Neural cell (in vitro differentiated cells): Measurements from ENCODE around the gene UBE4A. TPM values are rescaled to one million over a fixed set of nuclear protein-coding genes. Genes with fewer than 3 reads are reported as not detected.

ENCODE experiments used
- H2AFZ ChIP-seq: fragments of 200-600, 300-800 bp; sonication (generic), shearing (Covaris generic); 2 replicates; pipeline ENCODE4 v1.6.0; 2014; ENCODE audit warnings: low read depth, mild to moderate bottlenecking, antibody characterized with exemption, low read length, moderate library complexity
- H3F3A ChIP-seq: fragments of 200-600 bp; shearing (Covaris generic); 2 replicates; pipeline ENCODE4 v1.6.1; 2016; ENCODE audit warnings: mild to moderate bottlenecking, moderate library complexity, mixed read lengths, antibody characterized with exemption, low read length; ENCODE audit not compliant: insufficient read depth, poor library complexity, severe bottlenecking
- H3K27ac ChIP-seq: fragments of 200-600, 300-800 bp; sonication (generic), shearing (Covaris generic); 2 replicates; pipeline ENCODE4 v1.5.1; 2014; ENCODE audit warnings: mild to moderate bottlenecking, low read length, moderate library complexity
- H3K27me3 ChIP-seq: fragments of 300-800, 200-600 bp; sonication (generic), shearing (Covaris generic); 2 replicates; pipeline ENCODE4 v1.6.0; 2014; ENCODE audit warnings: mild to moderate bottlenecking, low read depth, low read length, moderate library complexity; ENCODE audit not compliant: insufficient read depth
- H3K36me3 ChIP-seq: fragments of 300-800, 200-600 bp; sonication (generic), shearing (Covaris generic); 2 replicates; pipeline ENCODE4 v1.5.1; 2014; ENCODE audit warnings: mild to moderate bottlenecking, antibody characterized with exemption, low read length, moderate library complexity; ENCODE audit not compliant: insufficient read depth
- H3K4me2 ChIP-seq: fragments of 300-800, 200-600 bp; sonication (generic), shearing (Covaris generic); 2 replicates; pipeline ENCODE4 v1.6.0; 2014; ENCODE audit warnings: mild to moderate bottlenecking, low read length
- H3K4me3 ChIP-seq: fragments of 300-800, 200-600 bp; sonication (generic), shearing (Covaris generic); 2 replicates; pipeline ENCODE4 v1.5.1; 2014; ENCODE audit warnings: mild to moderate bottlenecking, low read length, moderate library complexity
- H3K79me2 ChIP-seq: fragments of 200-600 bp; shearing (Covaris generic); replicated peaks from 2 replicates; pipeline ENCODE4 v1.6.0; 2014; ENCODE audit warnings: mild to moderate bottlenecking, low read length, moderate library complexity; ENCODE audit not compliant: insufficient read depth
- H3K9ac ChIP-seq: fragments of 300-800, 200-600 bp; sonication (generic), shearing (Covaris generic); 2 replicates; pipeline ENCODE4 v1.6.1; 2016; ENCODE audit warnings: mild to moderate bottlenecking, low read length, mixed read lengths
- H3K9me2 ChIP-seq: fragments of 200-600 bp; shearing (Covaris generic); 2 replicates; pipeline ENCODE4 v1.6.1; 2016; ENCODE audit warnings: mild to moderate bottlenecking, low read length, mixed read lengths; ENCODE audit not compliant: insufficient read depth
- H3K9me3 ChIP-seq: fragments of 200-600, 300-800 bp; sonication (generic), shearing (Covaris generic); 2 replicates; pipeline ENCODE4 v1.6.1; 2016; ENCODE audit warnings: mild to moderate bottlenecking, mixed run types, low read length, moderate library complexity, mixed read lengths
- H4K20me1 ChIP-seq: fragments of 200-600 bp; shearing (Covaris generic); 2 replicates; pipeline ENCODE4 v1.6.1; 2016; ENCODE audit warnings: mild to moderate bottlenecking, mixed run types; ENCODE audit not compliant: insufficient read depth
- CTCF ChIP-seq: fragments of 450-650 bp; IDR thresholded peaks from 2 replicates; pipeline ENCODE4 v1.5.1; 2014; ENCODE audit warnings: antibody characterized with exemption, mild to moderate bottlenecking, moderate library complexity; ENCODE audit not compliant: poor library complexity, severe bottlenecking
- EP300 ChIP-seq: fragments of 450-650 bp; conservative IDR thresholded peaks from 2 replicates; pipeline ENCODE4 v1.6.1; 2014; ENCODE audit warnings: antibody characterized with exemption, mild to moderate bottlenecking, moderate library complexity; ENCODE audit not compliant: poor library complexity, severe bottlenecking
- EZH2 ChIP-seq: fragments of 200-600, 300-800 bp; shearing (Covaris generic), sonication (generic); IDR thresholded peaks from 2 replicates; pipeline ENCODE4 v1.6.1; 2014; ENCODE audit warnings: antibody characterized with exemption, low read length, borderline replicate concordance, mild to moderate bottlenecking; ENCODE audit not compliant: insufficient read depth, poor library complexity, severe bottlenecking
- MXI1 ChIP-seq: fragments of 450-650 bp; conservative IDR thresholded peaks from 2 replicates; pipeline ENCODE4 v1.6.1; 2014; ENCODE audit warnings: antibody characterized with exemption, mild to moderate bottlenecking; ENCODE audit not compliant: poor library complexity, severe bottlenecking
- POLR2AphosphoS5 ChIP-seq: IDR thresholded peaks from 2 replicates; pipeline ENCODE4 v1.6.1; 2012
- RAD21 ChIP-seq: fragments of 450-650 bp; conservative IDR thresholded peaks from 2 replicates; pipeline ENCODE4 v1.6.1; 2014; ENCODE audit warnings: antibody characterized with exemption, mild to moderate bottlenecking, moderate library complexity
- REST ChIP-seq: IDR thresholded peaks from 2 replicates; pipeline ENCODE4 v1.6.1; 2012; ENCODE audit warnings: borderline replicate concordance
- SMC3 ChIP-seq: fragments of 450-650 bp; conservative IDR thresholded peaks from 2 replicates; pipeline ENCODE4 v1.6.1; 2014; ENCODE audit warnings: antibody characterized with exemption, mild to moderate bottlenecking, moderate library complexity; ENCODE audit not compliant: poor library complexity
- TAF1 ChIP-seq: IDR thresholded peaks from 2 replicates; pipeline ENCODE4 v1.6.1; 2012; ENCODE audit warnings: low read depth
- polyA plus RNA-seq: library from polyadenylated mRNA; depleted of rRNA; stranded (reverse); fragments of >200 nt; gene quantifications from 2 replicates; pipeline ENCODE4 v1.2.3, GENCODE V29; 2014

Gene UBE4A
- polyA plus RNA-seq, 1 donor from 2014 or later: 36.9 TPM

- H4K20me1 ChIP-seq: no peaks in the 10 kb centered on the region
- no peak for TF ChIP-seq TAF1
- TF ChIP-seq POLR2AphosphoS5: no peak
- TF ChIP-seq REST: no peak
- no peak for TF ChIP-seq SMC3
- no peak for TF ChIP-seq CTCF
- no peak for TF ChIP-seq RAD21
- TF ChIP-seq MXI1: no peak
- no peak for TF ChIP-seq EP300
- no peak for TF ChIP-seq EZH2
- no peaks in the 10 kb centered on the region for H3K27me3 ChIP-seq
- H3K79me2 ChIP-seq: no peaks in the 10 kb centered on the region
- H3F3A ChIP-seq: no peaks in the 10 kb centered on the region
- H3K4me2 ChIP-seq: no peak overlapping the region
- H3K9ac ChIP-seq: no peak overlapping the region
- H3K36me3 ChIP-seq: no peaks in the 10 kb centered on the region
- no peaks in the 10 kb centered on the region for H3K9me2 ChIP-seq
- H3K4me3 ChIP-seq: no peak overlapping the region
- no peak overlapping the region for H3K27ac ChIP-seq
- H3K9me3 ChIP-seq: no peaks in the 10 kb centered on the region
- no peak overlapping the region for H2AFZ ChIP-seq
Observed at GRCh38 chr11:118310781-118311485, 48.5 kb upstream of the UBE4A start.

- Histone ChIP-seq H4K20me1 (no peaks in the 10 kb centered on the region), H3K9me2 (no peaks in the 10 kb centered on the region), H3K27me3 (no peaks in the 10 kb centered on the region), H3K79me2 (no peaks in the 10 kb centered on the region), H3K4me2 (no peak overlapping the region), H3K36me3 (no peaks in the 10 kb centered on the region), H3K27ac (no peak overlapping the region), H3K9me3 (no peaks in the 10 kb centered on the region), H3F3A (no peaks in the 10 kb centered on the region), H3K4me3 (no peak overlapping the region), H2AFZ (no peak overlapping the region), H3K9ac (no peak overlapping the region)
- TF ChIP-seq MXI1 (no peak), EZH2 (no peak), EP300 (no peak), REST (no peak), POLR2AphosphoS5 (no peak), RAD21 (no peak), TAF1 (no peak), CTCF (no peak), SMC3 (no peak)
Observed at GRCh38 chr11:118311518-118311917, 47.9 kb upstream of the UBE4A start.
